Trophoblast cell (in vitro differentiated cells and primary cell): ENCODE data around the gene NUP205.
A peak's percentile ranks its signal among the peaks of the same experiment; 100 is the strongest.

Experiments used
- DNase-seq, 2 donors: peaks; one replicate each; pipeline ENCODE4 v3.0.0-alpha.2; 2016
- H2AFZ ChIP-seq: 2 replicates; pipeline ENCODE4 v1.6.1; 2013; ENCODE audit warnings: low read length, moderate library complexity, mild to moderate bottlenecking; ENCODE audit not compliant: insufficient read depth, poor library complexity
- H2AK5ac ChIP-seq: 2 replicates; pipeline ENCODE4 v1.6.1; 2013; ENCODE audit warnings: mild to moderate bottlenecking, low read length
- H2BK120ac ChIP-seq: 2 replicates; pipeline ENCODE4 v1.6.1; 2013; ENCODE audit warnings: low read length, mild to moderate bottlenecking, moderate library complexity; ENCODE audit not compliant: insufficient read depth, poor library complexity
- H2BK12ac ChIP-seq: 2 replicates; pipeline ENCODE4 v1.6.1; 2013; ENCODE audit warnings: mild to moderate bottlenecking, low read length, moderate library complexity
- H2BK5ac ChIP-seq: 2 replicates; pipeline ENCODE4 v1.6.1; 2013; ENCODE audit warnings: low read length, low read depth, moderate library complexity, mild to moderate bottlenecking; ENCODE audit not compliant: poor library complexity
- H3K14ac ChIP-seq: 2 replicates; pipeline ENCODE4 v1.6.1; 2013; ENCODE audit warnings: mild to moderate bottlenecking, low read length
- H3K18ac ChIP-seq: 2 replicates; pipeline ENCODE4 v1.6.1; 2013; ENCODE audit warnings: mild to moderate bottlenecking, low read length
- H3K23ac ChIP-seq: 2 replicates; pipeline ENCODE4 v1.6.1; 2013; ENCODE audit warnings: low read length
- H3K27ac ChIP-seq: 2 replicates; pipeline ENCODE4 v1.5.1; 2013; ENCODE audit warnings: low read depth, mild to moderate bottlenecking, inconsistent platforms, low read length, moderate library complexity
- H3K27me3 ChIP-seq: 2 replicates; pipeline ENCODE4 v1.6.1; 2013; ENCODE audit warnings: inconsistent platforms, mild to moderate bottlenecking, low read length, moderate library complexity; ENCODE audit not compliant: insufficient read depth
- H3K36me3 ChIP-seq, 2 experiments: 1 replicate in 1 of 2; 2 replicates in 1 of 2; pipeline ENCODE4 v1.6.1; 2013; ENCODE audit warnings: low read length in 2 of 2, mild to moderate bottlenecking in 2 of 2, moderate library complexity in 1 of 2; ENCODE audit not compliant: insufficient read depth in 2 of 2, control insufficient read depth in 1 of 2
- H3K4ac ChIP-seq: 2 replicates; pipeline ENCODE4 v1.6.1; 2013; ENCODE audit warnings: low read depth, mild to moderate bottlenecking, low read length, moderate library complexity
- H3K4me1 ChIP-seq, 2 experiments: 1 replicate in 1 of 2; 2 replicates in 1 of 2; pipeline ENCODE4 v1.6.1; 2013; ENCODE audit warnings: low read length in 2 of 2, mild to moderate bottlenecking in 2 of 2, moderate library complexity in 1 of 2; ENCODE audit not compliant: insufficient read depth in 2 of 2, control insufficient read depth in 1 of 2
- H3K4me2 ChIP-seq: 2 replicates; pipeline ENCODE4 v1.6.1; 2013; ENCODE audit warnings: inconsistent platforms, mild to moderate bottlenecking, low read length, moderate library complexity
- H3K4me3 ChIP-seq: 2 replicates; pipeline ENCODE4 v1.5.1; 2013; ENCODE audit warnings: mild to moderate bottlenecking, low read depth, low read length, inconsistent platforms
- H3K79me1 ChIP-seq: one replicate; pipeline ENCODE4 v1.6.1; 2013; ENCODE audit warnings: low read length
- H3K79me2 ChIP-seq: 2 replicates; pipeline ENCODE4 v1.6.1; 2013; ENCODE audit warnings: low read length, mild to moderate bottlenecking; ENCODE audit not compliant: control insufficient read depth, insufficient read depth, poor library complexity
- H3K9ac ChIP-seq: 2 replicates; pipeline ENCODE4 v1.6.1; 2013; ENCODE audit warnings: mild to moderate bottlenecking, low read length
- H3K9me3 ChIP-seq: 2 replicates; pipeline ENCODE4 v1.6.1; 2013; ENCODE audit warnings: low read depth, mild to moderate bottlenecking, control low read depth, inconsistent platforms, low read length; ENCODE audit not compliant: insufficient read depth
- H4K12ac ChIP-seq: 2 replicates; pipeline ENCODE4 v1.6.1; 2013; ENCODE audit warnings: low read depth, mild to moderate bottlenecking, low read length, moderate library complexity
- H4K8ac ChIP-seq: 2 replicates; pipeline ENCODE4 v1.6.1; 2013; ENCODE audit warnings: low read depth, mild to moderate bottlenecking, low read length, moderate library complexity
- H4K91ac ChIP-seq: one replicate; pipeline ENCODE4 v1.6.1; 2013; ENCODE audit warnings: low read depth, mild to moderate bottlenecking, low read length, moderate library complexity
- WGBS: extraction: QIAGEN DNeasy Blood & Tissue Kit; methylation state at CpG from one replicate; pipeline ENCODE4 v1.1.7; 2013; ENCODE audit warnings: missing lambda C conversion rate; ENCODE audit not compliant: insufficient read length, insufficient coverage; ENCODE audit errors: extremely low coverage; 5-methylcytosine and 5-hydroxymethylcytosine counted together

The NUP205 gene

GRCh38 chr7:135599471-135599870 lies 41.8 kb downstream of the NUP205 start:
- no peaks in the 10 kb centered on the region for H3K9me3 ChIP-seq
- H3K4me3 ChIP-seq: no peak overlapping the region
- no peaks in the 10 kb centered on the region for H3K4me1 ChIP-seq
- H4K12ac ChIP-seq: no peak overlapping the region
- no peak overlapping the region for H2AK5ac ChIP-seq
- no peaks in the 10 kb centered on the region for H3K79me2 ChIP-seq
- H3K27ac ChIP-seq: no peak overlapping the region
- H3K79me1 ChIP-seq: no peaks in the 10 kb centered on the region
- no peak overlapping the region for H2AFZ ChIP-seq
- no peak overlapping the region for H3K4ac ChIP-seq
- no peaks in the 10 kb centered on the region for H3K27me3 ChIP-seq
- H3K36me3 ChIP-seq: peaks cover 14 to 17% of the 10 kb centered on the region in 2 experiments
- H3K4me2 ChIP-seq: no peak overlapping the region
- H3K18ac ChIP-seq: no peak overlapping the region
- H2BK12ac ChIP-seq: no peak overlapping the region
- H3K14ac ChIP-seq: no peak overlapping the region
- no peak overlapping the region for H3K23ac ChIP-seq
- no peak overlapping the region for H4K8ac ChIP-seq
- no peak overlapping the region for H4K91ac ChIP-seq
- no peak overlapping the region for H2BK5ac ChIP-seq
- H3K9ac ChIP-seq: no peak overlapping the region
- peak in 1 of 2 donors; percentile 12 for DNase-seq
- no peak overlapping the region for H2BK120ac ChIP-seq

- Histone ChIP-seq H4K91ac (no peak overlapping the region), H3K4me3 (no peak overlapping the region), H4K12ac (no peak overlapping the region), H3K23ac (no peak overlapping the region), H2AK5ac (no peak overlapping the region), H3K9me3 (no peaks in the 10 kb centered on the region), H3K18ac (no peak overlapping the region), H2AFZ (no peak overlapping the region), H3K36me3 (peaks cover 15 to 17% of the 10 kb centered on the region in 2 experiments), H3K27me3 (no peaks in the 10 kb centered on the region), H3K4ac (no peak overlapping the region), H3K14ac (no peak overlapping the region), H2BK5ac (no peak overlapping the region), H4K8ac (no peak overlapping the region), H3K27ac (no peak overlapping the region), H3K4me2 (no peak overlapping the region), H3K79me2 (no peaks in the 10 kb centered on the region), H2BK120ac (no peak overlapping the region), H3K9ac (no peak overlapping the region), H3K79me1 (no peaks in the 10 kb centered on the region), H3K4me1 (no peaks in the 10 kb centered on the region), H2BK12ac (no peak overlapping the region)
- no CpG with 5 or more reads among the region's 2 CpGs for WGBS
- peak in 1 of 2 donors; percentile 14 for DNase-seq
These were observed 42.5 kb downstream of the NUP205 start for GRCh38 chr7:135600226-135600625.

DNA sequence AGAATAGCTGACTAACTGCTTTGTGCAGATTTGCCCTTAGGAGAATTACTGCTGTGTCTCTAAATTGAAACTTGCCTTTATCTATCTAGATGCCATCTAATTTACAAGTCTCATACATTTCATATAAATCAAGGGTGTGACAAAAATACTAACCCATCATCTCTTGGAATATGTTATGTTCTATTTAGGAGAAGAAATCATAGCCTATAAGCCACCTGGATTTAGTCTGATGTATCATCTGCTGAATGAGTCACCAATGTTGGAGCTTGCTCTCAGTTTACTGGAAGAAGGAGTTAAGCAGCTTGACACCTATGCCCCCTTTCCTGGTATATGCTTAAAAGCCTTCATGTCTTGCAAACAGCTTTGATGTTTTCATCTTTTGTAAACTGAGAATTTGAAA lies 43.5 kb downstream of the NUP205 start:
- H3K79me2 ChIP-seq: no peaks in the 10 kb centered on the region
- H4K12ac ChIP-seq: no peak overlapping the region
- H3K4me3 ChIP-seq: no peak overlapping the region
- DNase-seq: no peak
- H3K9ac ChIP-seq: no peak overlapping the region
- H3K79me1 ChIP-seq: no peaks in the 10 kb centered on the region
- no peaks in the 10 kb centered on the region for H3K4me1 ChIP-seq
- H4K8ac ChIP-seq: no peak overlapping the region
- H3K4me2 ChIP-seq: no peak overlapping the region
- H3K4ac ChIP-seq: no peak overlapping the region
- H3K23ac ChIP-seq: no peak overlapping the region
- no peak overlapping the region for H2BK5ac ChIP-seq
- H2AK5ac ChIP-seq: no peak overlapping the region
- H3K27ac ChIP-seq: no peak overlapping the region
- H3K36me3 ChIP-seq: peaks cover 12 to 16% of the 10 kb centered on the region in 2 experiments
- no peak overlapping the region for H2BK12ac ChIP-seq
- H3K14ac ChIP-seq: no peak overlapping the region
- H3K27me3 ChIP-seq: no peaks in the 10 kb centered on the region
- H4K91ac ChIP-seq: no peak overlapping the region
- no peak overlapping the region for H3K18ac ChIP-seq
- H3K9me3 ChIP-seq: no peaks in the 10 kb centered on the region
- H2AFZ ChIP-seq: no peak overlapping the region
- no peak overlapping the region for H2BK120ac ChIP-seq

- H4K12ac ChIP-seq: no peak overlapping the region
- H2BK5ac ChIP-seq: no peak overlapping the region
- no peaks in the 10 kb centered on the region for H3K9me3 ChIP-seq
- H3K36me3 ChIP-seq: peaks cover 15 to 19% of the 10 kb centered on the region in 2 experiments
- no peak overlapping the region for H2AK5ac ChIP-seq
- H3K79me1 ChIP-seq: no peaks in the 10 kb centered on the region
- no peak overlapping the region for H3K23ac ChIP-seq
- no peak overlapping the region for H3K27ac ChIP-seq
- no peaks in the 10 kb centered on the region for H3K27me3 ChIP-seq
- H3K4me3 ChIP-seq: no peak overlapping the region
- no peak overlapping the region for H2BK120ac ChIP-seq
- no peak overlapping the region for H3K18ac ChIP-seq
- no peak overlapping the region for H4K8ac ChIP-seq
- H3K9ac ChIP-seq: no peak overlapping the region
- no peak overlapping the region for H3K14ac ChIP-seq
- H2BK12ac ChIP-seq: no peak overlapping the region
- DNase-seq: peak; percentile 56 to 80
- no peaks in the 10 kb centered on the region for H3K79me2 ChIP-seq
- no CpG with 5 or more reads among the region's 1 CpG for WGBS
- H3K4me1 ChIP-seq: no peaks in the 10 kb centered on the region
- H3K4ac ChIP-seq: no peak overlapping the region
- H4K91ac ChIP-seq: no peak overlapping the region
- no peak overlapping the region for H2AFZ ChIP-seq
- no peak overlapping the region for H3K4me2 ChIP-seq
These were observed 44.6 kb downstream of the NUP205 start for GRCh38 chr7:135602304-135602703.
